Measurements from ENCODE around the gene ZNF346.

ZNF346 gene

DNA sequence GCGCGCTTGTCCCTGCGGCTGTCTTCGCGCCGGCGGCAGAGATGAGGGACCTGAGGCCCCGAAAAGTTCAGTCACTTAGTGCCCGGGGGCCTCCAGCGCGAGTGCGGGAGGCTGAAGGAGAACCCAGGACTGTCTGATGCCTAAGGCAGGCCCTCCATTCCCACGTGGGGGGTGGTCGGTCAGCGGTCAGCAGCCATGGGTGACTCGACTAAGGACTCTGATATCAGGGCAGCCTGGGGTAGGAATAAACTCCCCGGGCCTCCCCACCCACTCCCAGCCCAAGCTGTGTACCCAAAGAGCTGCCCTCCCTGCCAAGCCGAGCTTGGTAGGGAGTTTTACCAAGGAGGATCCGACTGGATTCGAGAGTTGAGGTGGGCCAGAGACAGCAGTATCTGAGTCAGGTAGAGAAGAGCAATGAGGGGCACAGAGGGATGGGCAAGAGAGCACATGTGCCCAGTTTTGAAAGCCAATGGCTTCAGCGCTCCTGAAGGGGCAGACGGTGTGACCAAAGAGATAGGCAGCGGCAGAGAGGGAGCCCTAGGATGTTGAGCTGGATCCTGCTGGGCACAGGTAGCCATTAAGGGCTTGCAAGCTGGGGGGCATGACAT, 65.0 kb downstream of the ZNF346 start:
- Histone ChIP-seq H3K4me3 (ENCODE audit: low read depth in 1 of 2, low read length in 2 of 2) (peak overlapping the region; percentile 42 to 60), H3K27me3 (ENCODE audit: low read depth, low read length) (peaks cover 4% of the 10 kb centered on the region), H3K27ac (ENCODE audit: low read length) (peak overlapping the region; percentile 76), H3K36me3 (ENCODE audit: control insufficient read depth in 1 of 2, insufficient read depth in 2 of 2, low read length in 2 of 2) (no peaks in the 10 kb centered on the region), H3K4me1 (ENCODE audit: control insufficient read depth in 1 of 2, insufficient read depth in 2 of 2, low read length in 2 of 2) (peaks cover 9 to 26% of the 10 kb centered on the region in 2 donors), H3K9me3 (ENCODE audit: control insufficient read depth in 1 of 2, low read length in 2 of 2) (no peaks in the 10 kb centered on the region)

DNA sequence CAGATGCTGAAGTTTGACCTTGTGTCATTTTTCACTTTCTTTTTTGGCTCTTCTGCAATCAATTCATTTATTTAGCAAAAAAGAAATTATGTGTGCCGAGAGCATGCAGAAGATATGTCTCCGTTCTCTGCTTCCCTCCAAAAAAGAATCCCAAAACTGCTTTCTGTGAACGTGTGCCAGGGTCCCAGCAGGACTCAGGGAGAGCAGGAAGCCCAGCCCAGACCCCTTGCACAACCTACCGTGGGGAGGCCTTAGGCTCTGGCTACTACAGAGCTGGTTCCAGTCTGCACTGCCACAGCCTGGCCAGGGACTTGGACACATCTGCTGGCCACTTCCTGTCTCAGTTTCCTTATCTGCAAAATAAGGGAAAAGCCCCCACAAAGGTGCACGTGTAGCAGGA, 66.6 kb downstream of the ZNF346 start:
- no peaks in the 10 kb centered on the region for H3K9me3 ChIP-seq (ENCODE audit: control insufficient read depth in 1 of 2, low read length in 2 of 2)
- H3K4me3 ChIP-seq (ENCODE audit: low read depth in 1 of 2, low read length in 2 of 2) = peak overlapping the region in 1 of 2 donors; percentile 16
- H3K27ac ChIP-seq (ENCODE audit: low read length) = no peak overlapping the region
- peaks cover 1% of the 10 kb centered on the region for H3K27me3 ChIP-seq (ENCODE audit: low read depth, low read length)
- no peaks in the 10 kb centered on the region for H3K36me3 ChIP-seq (ENCODE audit: control insufficient read depth in 1 of 2, insufficient read depth in 2 of 2, low read length in 2 of 2)
- H3K4me1 ChIP-seq (ENCODE audit: control insufficient read depth in 1 of 2, insufficient read depth in 2 of 2, low read length in 2 of 2) = peaks cover 9 to 26% of the 10 kb centered on the region in 2 donors

DNA sequence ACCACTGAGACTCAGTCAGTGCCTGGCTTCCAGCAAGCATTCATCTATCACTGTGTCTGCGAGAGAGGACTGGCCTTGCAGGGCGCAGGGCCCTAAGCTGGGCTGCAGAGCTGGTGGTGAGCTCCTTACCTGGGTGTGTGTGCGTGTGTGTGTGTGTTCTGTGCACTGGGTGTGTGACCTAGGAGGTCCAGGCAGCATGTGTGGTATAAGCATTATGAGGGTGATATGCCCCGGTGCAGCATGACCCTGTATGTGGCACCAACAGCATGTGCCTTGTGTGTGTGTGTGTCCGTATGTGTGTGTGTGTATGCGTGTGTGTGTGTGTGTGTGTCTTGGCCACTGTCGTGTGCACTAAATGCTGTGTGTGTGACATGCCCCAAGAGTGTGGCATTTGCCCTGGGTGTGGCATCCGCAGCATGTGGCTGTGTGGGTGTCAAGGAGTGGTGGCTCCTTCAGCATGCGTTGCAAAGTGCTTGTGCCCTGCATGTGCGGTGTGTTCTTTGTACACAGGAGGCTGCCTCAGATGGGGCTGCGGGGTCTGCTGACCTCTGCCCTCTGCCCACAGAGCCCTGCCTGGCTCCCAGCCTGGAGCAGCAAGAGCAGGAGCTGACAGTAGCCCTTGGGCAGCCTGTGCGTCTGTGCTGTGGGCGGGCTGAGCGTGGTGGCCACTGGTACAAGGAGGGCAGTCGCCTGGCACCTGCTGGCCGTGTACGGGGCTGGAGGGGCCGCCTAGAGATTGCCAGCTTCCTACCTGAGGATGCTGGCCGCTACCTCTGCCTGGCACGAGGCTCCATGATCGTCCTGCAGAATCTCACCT, 67.5 kb downstream of the ZNF346 start:
- Histone ChIP-seq H3K4me1 (ENCODE audit: control insufficient read depth in 1 of 2, insufficient read depth in 2 of 2, low read length in 2 of 2) (peaks cover 9 to 28% of the 10 kb centered on the region in 2 donors), H3K27me3 (ENCODE audit: low read depth, low read length) (no peaks in the 10 kb centered on the region), H3K9me3 (ENCODE audit: control insufficient read depth in 1 of 2, low read length in 2 of 2) (no peaks in the 10 kb centered on the region), H3K4me3 (ENCODE audit: low read depth in 1 of 2, low read length in 2 of 2) (no peak overlapping the region), H3K27ac (ENCODE audit: low read length) (no peak overlapping the region), H3K36me3 (ENCODE audit: control insufficient read depth in 1 of 2, insufficient read depth in 2 of 2, low read length in 2 of 2) (no peaks in the 10 kb centered on the region)

DNA sequence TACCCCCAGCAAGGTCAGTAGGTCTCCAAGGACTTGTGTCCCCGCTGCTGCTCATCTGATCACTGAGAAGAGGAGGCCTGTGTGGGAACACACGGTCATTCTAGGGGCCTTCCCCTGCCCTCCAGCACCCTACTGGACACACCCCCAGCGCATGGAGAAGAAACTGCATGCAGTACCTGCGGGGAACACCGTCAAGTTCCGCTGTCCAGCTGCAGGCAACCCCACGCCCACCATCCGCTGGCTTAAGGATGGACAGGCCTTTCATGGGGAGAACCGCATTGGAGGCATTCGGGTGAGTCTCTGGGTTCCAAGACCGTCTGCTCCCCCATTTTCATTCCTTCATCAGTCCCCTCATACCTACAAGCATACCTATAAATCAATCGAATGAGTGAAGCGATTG, 68.3 kb downstream of the ZNF346 start:
- Histone ChIP-seq H3K27me3 (ENCODE audit: low read depth, low read length) (no peaks in the 10 kb centered on the region), H3K4me1 (ENCODE audit: control insufficient read depth in 1 of 2, insufficient read depth in 2 of 2, low read length in 2 of 2) (peaks cover 9 to 35% of the 10 kb centered on the region in 2 donors), H3K36me3 (ENCODE audit: control insufficient read depth in 1 of 2, insufficient read depth in 2 of 2, low read length in 2 of 2) (no peaks in the 10 kb centered on the region), H3K9me3 (ENCODE audit: control insufficient read depth in 1 of 2, low read length in 2 of 2) (no peaks in the 10 kb centered on the region), H3K4me3 (ENCODE audit: low read depth in 1 of 2, low read length in 2 of 2) (no peak overlapping the region), H3K27ac (ENCODE audit: low read length) (no peak overlapping the region)

DNA sequence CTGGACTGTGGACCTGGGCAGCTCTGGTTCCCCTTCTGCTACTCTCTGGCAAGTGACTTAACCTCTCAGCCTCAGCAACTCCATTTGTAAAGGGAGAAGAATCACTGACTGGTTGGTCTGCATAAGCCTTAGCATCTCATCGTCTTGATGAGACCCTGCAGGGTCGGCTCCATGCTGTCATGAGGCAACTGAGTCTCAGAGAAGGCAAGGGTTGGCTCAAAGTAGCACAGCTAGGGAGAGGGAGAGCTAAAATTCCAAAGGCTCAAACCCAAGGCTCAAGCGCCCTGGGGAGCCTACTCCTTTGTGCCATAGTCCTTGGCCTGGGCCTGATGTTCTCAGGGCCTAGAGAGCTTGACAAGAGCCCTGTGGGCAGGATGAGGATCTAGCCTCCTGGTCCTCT, 68.7 kb downstream of the ZNF346 start:
- Histone ChIP-seq H3K27me3 (ENCODE audit: low read depth, low read length) (no peaks in the 10 kb centered on the region), H3K4me1 (ENCODE audit: control insufficient read depth in 1 of 2, insufficient read depth in 2 of 2, low read length in 2 of 2) (peaks cover 9 to 31% of the 10 kb centered on the region in 2 donors), H3K9me3 (ENCODE audit: control insufficient read depth in 1 of 2, low read length in 2 of 2) (no peaks in the 10 kb centered on the region), H3K4me3 (ENCODE audit: low read depth in 1 of 2, low read length in 2 of 2) (no peak overlapping the region), H3K36me3 (ENCODE audit: control insufficient read depth in 1 of 2, insufficient read depth in 2 of 2, low read length in 2 of 2) (no peaks in the 10 kb centered on the region), H3K27ac (ENCODE audit: low read length) (no peak overlapping the region)

DNA sequence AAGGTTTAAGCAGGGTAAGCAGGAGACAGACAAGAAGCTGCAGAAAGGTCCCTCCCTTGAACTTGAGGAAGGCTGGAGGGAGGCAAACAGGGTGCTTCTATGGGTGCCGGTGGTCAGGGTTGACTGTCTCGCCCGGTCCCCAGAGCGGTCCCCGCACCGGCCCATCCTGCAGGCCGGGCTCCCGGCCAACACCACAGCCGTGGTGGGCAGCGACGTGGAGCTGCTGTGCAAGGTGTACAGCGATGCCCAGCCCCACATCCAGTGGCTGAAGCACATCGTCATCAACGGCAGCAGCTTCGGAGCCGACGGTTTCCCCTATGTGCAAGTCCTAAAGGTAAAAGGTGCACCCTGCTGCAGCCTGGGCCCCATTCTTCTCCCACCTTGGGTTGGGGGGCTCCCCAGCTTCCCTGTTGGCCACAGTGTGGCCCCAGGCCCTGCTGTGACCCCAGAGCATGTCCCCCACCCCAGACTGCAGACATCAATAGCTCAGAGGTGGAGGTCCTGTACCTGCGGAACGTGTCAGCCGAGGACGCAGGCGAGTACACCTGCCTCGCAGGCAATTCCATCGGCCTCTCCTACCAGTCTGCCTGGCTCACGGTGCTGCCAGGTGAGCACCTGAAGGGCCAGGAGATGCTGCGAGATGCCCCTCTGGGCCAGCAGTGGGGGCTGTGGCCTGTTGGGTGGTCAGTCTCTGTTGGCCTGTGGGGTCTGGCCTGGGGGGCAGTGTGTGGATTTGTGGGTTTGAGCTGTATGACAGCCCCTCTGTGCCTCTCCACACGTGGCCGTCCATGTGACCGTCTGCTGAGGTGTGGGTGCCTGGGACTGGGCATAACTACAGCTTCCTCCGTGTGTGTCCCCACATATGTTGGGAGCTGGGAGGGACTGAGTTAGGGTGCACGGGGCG, 69.9 kb downstream of the ZNF346 start:
- Histone ChIP-seq H3K4me1 (ENCODE audit: control insufficient read depth in 1 of 2, insufficient read depth in 2 of 2, low read length in 2 of 2) (peaks cover 9 to 22% of the 10 kb centered on the region in 2 donors), H3K9me3 (ENCODE audit: control insufficient read depth in 1 of 2, low read length in 2 of 2) (no peaks in the 10 kb centered on the region), H3K27ac (ENCODE audit: low read length) (no peak overlapping the region)

DNA sequence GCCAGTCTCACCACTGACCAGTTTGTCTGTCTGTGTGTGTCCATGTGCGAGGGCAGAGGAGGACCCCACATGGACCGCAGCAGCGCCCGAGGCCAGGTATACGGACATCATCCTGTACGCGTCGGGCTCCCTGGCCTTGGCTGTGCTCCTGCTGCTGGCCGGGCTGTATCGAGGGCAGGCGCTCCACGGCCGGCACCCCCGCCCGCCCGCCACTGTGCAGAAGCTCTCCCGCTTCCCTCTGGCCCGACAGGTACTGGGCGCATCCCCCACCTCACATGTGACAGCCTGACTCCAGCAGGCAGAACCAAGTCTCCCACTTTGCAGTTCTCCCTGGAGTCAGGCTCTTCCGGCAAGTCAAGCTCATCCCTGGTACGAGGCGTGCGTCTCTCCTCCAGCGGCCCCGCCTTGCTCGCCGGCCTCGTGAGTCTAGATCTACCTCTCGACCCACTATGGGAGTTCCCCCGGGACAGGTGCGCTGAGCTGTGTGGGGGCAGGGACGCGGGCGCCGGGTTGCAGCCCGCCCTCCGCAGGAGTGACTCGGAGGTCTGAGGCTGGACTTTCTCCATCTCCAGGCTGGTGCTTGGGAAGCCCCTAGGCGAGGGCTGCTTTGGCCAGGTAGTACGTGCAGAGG, 70.7 kb downstream of the ZNF346 start:
- Histone ChIP-seq H3K4me3 (ENCODE audit: low read depth in 1 of 2, low read length in 2 of 2) (no peak overlapping the region), H3K4me1 (ENCODE audit: control insufficient read depth in 1 of 2, insufficient read depth in 2 of 2, low read length in 2 of 2) (peaks cover 9 to 22% of the 10 kb centered on the region in 2 donors), H3K36me3 (ENCODE audit: control insufficient read depth in 1 of 2, insufficient read depth in 2 of 2, low read length in 2 of 2) (no peaks in the 10 kb centered on the region), H3K27ac (ENCODE audit: low read length) (no peak overlapping the region), H3K9me3 (ENCODE audit: control insufficient read depth in 1 of 2, low read length in 2 of 2) (no peaks in the 10 kb centered on the region), H3K27me3 (ENCODE audit: low read depth, low read length) (no peaks in the 10 kb centered on the region)

More for the DNA sequence above, 69.9 kb downstream of the ZNF346 start:
- Histone ChIP-seq H3K36me3 (ENCODE audit: control insufficient read depth in 1 of 2, insufficient read depth in 2 of 2, low read length in 2 of 2) (no peaks in the 10 kb centered on the region), H3K4me3 (ENCODE audit: low read depth in 1 of 2, low read length in 2 of 2) (no peak overlapping the region), H3K27me3 (ENCODE audit: low read depth, low read length) (no peaks in the 10 kb centered on the region)

DNA sequence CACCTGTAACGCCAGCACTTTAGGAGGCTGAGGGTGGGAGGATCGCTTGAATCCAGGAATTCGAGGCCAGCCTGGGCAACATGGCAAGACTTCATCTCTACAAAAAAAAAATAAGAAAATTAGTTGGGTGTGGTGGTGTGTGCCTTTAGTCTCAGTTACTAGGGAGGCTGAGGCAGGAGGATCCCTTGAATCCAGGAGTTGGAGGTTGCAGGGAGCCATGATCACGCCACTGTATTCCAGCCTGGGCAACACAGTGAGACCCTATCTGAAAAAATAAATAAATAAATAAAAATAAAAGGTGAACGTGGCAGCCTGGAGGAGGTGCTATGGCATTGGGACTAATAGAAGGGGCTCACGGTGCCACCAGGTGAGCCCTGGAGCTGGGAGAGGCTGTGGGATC, 71.3 kb downstream of the ZNF346 start:
- Histone ChIP-seq H3K4me1 (ENCODE audit: control insufficient read depth in 1 of 2, insufficient read depth in 2 of 2, low read length in 2 of 2) (peaks cover 9 to 26% of the 10 kb centered on the region in 2 donors), H3K27me3 (ENCODE audit: low read depth, low read length) (no peaks in the 10 kb centered on the region), H3K9me3 (ENCODE audit: control insufficient read depth in 1 of 2, low read length in 2 of 2) (no peaks in the 10 kb centered on the region), H3K27ac (ENCODE audit: low read length) (no peak overlapping the region), H3K36me3 (ENCODE audit: control insufficient read depth in 1 of 2, insufficient read depth in 2 of 2, low read length in 2 of 2) (no peaks in the 10 kb centered on the region), H3K4me3 (ENCODE audit: low read depth in 1 of 2, low read length in 2 of 2) (no peak overlapping the region)

DNA sequence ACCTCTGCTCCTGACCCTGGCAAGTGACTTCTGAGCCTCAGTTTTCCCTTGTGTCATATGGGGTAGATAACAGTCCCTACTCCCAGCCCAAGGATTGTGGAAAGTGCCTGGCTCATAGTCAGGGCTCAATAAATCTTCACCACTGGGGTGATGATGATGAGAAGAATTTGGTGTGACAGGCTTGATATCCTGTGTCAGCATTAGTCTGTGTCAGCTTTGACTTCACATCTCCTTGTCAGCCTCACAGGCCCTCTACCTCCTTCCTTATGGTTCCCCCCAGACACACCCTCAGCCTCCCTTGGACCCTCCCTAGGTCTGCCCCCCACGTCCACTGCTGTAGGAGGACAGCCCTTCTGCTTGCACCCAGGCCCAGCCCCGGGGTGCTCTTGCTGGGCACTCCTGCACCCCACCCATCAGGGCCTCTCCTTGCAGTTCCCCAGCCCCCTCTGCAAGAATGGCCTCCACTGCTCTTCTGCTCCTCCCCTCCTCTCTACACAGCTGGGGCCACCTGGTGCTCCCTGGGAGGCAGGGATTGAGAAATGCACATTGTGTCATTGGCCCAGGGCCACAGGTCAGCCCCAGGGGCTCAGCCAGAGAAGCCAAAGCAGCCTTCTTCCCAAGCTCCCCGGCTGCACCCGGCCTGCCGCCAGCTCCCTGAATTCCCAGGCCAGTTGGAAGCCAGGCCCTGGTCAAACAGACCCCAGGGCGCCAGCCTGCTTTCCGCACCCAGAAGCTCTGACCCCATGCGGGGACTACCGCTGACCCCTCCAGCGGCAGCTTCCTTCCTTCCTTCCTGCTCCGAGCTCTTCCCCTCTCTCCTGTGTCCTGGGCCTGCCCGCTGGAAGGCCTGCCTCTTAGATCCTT, 72.0 kb downstream of the ZNF346 start:
- Histone ChIP-seq H3K27ac (ENCODE audit: low read length) (no peak overlapping the region), H3K27me3 (ENCODE audit: low read depth, low read length) (no peaks in the 10 kb centered on the region), H3K4me3 (ENCODE audit: low read depth in 1 of 2, low read length in 2 of 2) (no peak overlapping the region), H3K4me1 (ENCODE audit: control insufficient read depth in 1 of 2, insufficient read depth in 2 of 2, low read length in 2 of 2) (peaks cover 4 to 23% of the 10 kb centered on the region in 2 donors), H3K36me3 (ENCODE audit: control insufficient read depth in 1 of 2, insufficient read depth in 2 of 2, low read length in 2 of 2) (no peaks in the 10 kb centered on the region), H3K9me3 (ENCODE audit: control insufficient read depth in 1 of 2, low read length in 2 of 2) (no peaks in the 10 kb centered on the region)

DNA sequence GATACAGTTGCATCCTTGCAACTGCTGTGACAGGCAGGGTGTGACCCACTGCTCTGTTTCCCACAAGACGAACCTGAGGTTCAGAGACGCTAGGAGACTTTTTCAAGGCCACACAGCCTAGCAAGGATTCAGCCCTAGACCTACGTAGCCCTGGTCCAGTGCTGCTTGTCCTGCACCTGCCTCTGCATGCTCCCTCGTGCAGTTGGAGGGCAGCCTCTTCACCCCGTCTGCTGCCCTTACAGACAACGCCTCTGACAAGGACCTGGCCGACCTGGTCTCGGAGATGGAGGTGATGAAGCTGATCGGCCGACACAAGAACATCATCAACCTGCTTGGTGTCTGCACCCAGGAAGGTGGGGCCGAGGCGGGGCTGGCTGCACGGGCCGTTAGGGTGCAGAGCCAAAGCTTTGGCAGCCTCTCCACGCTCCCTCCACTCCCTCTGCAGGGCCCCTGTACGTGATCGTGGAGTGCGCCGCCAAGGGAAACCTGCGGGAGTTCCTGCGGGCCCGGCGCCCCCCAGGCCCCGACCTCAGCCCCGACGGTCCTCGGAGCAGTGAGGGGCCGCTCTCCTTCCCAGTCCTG, 72.7 kb downstream of the ZNF346 start:
- Histone ChIP-seq H3K27me3 (ENCODE audit: low read depth, low read length) (no peaks in the 10 kb centered on the region), H3K27ac (ENCODE audit: low read length) (no peak overlapping the region), H3K36me3 (ENCODE audit: control insufficient read depth in 1 of 2, insufficient read depth in 2 of 2, low read length in 2 of 2) (no peaks in the 10 kb centered on the region), H3K4me1 (ENCODE audit: control insufficient read depth in 1 of 2, insufficient read depth in 2 of 2, low read length in 2 of 2) (peaks cover 0 to 16% of the 10 kb centered on the region in 2 donors), H3K9me3 (ENCODE audit: control insufficient read depth in 1 of 2, low read length in 2 of 2) (no peaks in the 10 kb centered on the region), H3K4me3 (ENCODE audit: low read depth in 1 of 2, low read length in 2 of 2) (no peak overlapping the region)

Data from muscle layer of duodenum (tissue), 2 donors.